KOPT-K1 (cell line): ENCODE measurements around the gene PLXNA2.

Experiments used
- H3K27ac ChIP-seq: fragments of 200-600 bp; sonication (generic); 2 replicates; pipeline ENCODE4 v1.5.1; 2016; ENCODE audit warnings: antibody characterized with exemption, mild to moderate bottlenecking, low read depth, low read length; ENCODE audit not compliant: poor library complexity, severe bottlenecking
- H3K36me3 ChIP-seq: fragments of 200-600 bp; sonication (generic); 2 replicates; pipeline ENCODE4 v1.5.1; 2017; ENCODE audit warnings: antibody characterized with exemption, mild to moderate bottlenecking, low read length, moderate library complexity; ENCODE audit not compliant: insufficient read depth
- H3K9me3 ChIP-seq: fragments of 200-600 bp; sonication (generic); 2 replicates; pipeline ENCODE4 v1.5.1; 2017; ENCODE audit warnings: antibody characterized with exemption, low read length, mild to moderate bottlenecking; ENCODE audit not compliant: insufficient read depth, poor library complexity, severe bottlenecking

Gene PLXNA2

DNA sequence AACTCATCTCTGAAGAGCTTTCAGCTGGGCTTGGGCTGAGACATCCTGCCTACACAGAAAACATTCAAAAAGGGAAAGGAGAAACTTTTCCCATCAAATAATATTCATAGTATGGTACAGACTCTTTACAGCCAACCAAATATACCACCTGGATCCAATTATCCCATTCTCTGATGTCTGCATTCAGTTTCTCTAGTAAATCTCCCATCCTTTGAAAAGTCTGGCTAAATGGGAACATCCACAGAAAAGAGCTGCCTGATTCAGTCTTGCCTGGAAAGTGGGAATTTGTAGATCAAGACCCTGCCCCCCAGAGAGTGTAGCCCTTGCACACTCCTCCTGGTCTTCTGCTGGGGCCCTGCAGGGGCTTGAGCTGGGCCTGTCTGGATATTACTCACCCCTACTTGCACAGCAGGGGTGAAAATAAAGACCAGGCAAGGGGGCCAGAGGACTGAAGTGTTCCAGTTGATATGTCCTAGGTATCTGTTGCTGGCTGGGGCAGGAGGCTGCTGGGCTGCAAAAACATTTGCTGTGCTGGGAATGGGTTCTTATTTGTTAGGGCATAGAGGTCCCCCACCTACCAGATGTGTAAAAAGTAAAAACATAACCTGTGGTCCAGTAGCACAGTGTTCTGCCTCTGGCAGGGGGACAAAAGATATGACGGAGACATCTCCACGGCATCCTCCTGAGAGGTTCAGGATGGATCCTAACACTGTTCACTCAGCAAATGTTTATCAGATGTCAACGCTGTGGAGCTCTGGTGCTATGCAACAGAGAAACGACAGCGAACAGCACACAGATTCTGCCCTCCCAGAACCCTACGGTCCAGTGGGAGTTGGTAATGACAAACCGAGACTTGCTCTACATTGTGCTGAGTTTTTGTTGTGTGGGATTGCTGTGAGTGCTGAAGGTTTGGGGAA lies 140.3 kb downstream of the PLXNA2 start:
- no peaks in the 10 kb centered on the region for H3K9me3 ChIP-seq
- no peak overlapping the region for H3K27ac ChIP-seq
- H3K36me3 ChIP-seq: no peaks in the 10 kb centered on the region

GRCh38 chr1:208101661-208102431 lies 142.3 kb downstream of the PLXNA2 start:
- Histone ChIP-seq H3K27ac (no peak overlapping the region), H3K36me3 (no peaks in the 10 kb centered on the region), H3K9me3 (no peaks in the 10 kb centered on the region)

- H3K36me3 ChIP-seq: no peaks in the 10 kb centered on the region
- H3K9me3 ChIP-seq: no peaks in the 10 kb centered on the region
- no peak overlapping the region for H3K27ac ChIP-seq
Observed at GRCh38 chr1:208100906-208101305, 143.3 kb downstream of the PLXNA2 start.

- H3K9me3 ChIP-seq: no peaks in the 10 kb centered on the region
- H3K36me3 ChIP-seq: no peaks in the 10 kb centered on the region
- H3K27ac ChIP-seq: no peak overlapping the region
Observed at GRCh38 chr1:208100106-208100505, 144.1 kb downstream of the PLXNA2 start.

GRCh38 chr1:208098773-208099172 lies 145.4 kb downstream of the PLXNA2 start:
- Histone ChIP-seq H3K27ac (no peak overlapping the region), H3K9me3 (no peaks in the 10 kb centered on the region), H3K36me3 (no peaks in the 10 kb centered on the region)

DNA sequence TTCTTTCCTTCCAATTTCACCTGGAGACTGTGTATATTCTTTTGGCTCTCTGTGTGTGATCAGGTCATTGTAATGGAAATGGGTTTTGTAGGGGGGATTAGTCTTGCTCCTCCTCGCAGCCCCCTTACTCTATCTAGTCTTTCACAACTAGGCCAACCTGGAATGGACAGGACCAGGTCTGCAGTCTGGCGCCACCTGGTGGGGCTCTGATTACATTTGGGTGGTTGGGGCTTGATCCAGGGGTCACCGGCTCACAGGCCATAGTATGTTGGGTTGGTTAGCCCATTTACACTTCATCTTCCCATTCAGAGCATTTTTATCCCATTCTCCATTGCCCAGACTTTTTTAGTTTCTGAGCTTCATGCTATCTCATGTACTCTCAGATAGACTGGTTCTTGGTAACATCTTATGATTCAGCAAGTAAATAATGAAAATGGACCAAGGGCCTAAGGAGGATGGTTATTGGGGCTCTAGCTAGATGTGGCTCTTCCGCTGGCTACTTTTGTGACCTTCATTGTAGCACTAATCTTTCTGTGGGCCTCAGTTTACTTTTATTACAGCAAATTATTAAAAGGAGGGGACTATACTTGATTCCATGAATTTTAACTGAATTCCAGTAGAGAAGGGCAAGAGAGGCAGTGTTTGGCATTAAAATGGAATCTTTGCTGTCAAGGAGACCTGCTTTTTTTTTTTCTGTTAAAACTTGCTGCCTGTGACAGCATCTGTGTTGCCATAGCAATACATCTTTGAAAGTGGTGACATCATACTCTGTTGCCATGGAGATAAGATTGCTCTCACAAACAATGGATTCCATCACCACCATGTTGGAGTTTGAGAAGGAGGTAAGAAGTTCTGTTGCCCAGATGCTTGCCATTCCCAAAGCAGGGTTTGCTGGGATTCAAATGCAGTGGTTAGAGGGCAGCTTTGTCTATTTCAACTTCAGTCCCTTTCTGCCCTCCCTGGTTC lies 150.1 kb downstream of the PLXNA2 start:
- Histone ChIP-seq H3K36me3 (no peaks in the 10 kb centered on the region), H3K9me3 (no peaks in the 10 kb centered on the region), H3K27ac (no peak overlapping the region)

DNA sequence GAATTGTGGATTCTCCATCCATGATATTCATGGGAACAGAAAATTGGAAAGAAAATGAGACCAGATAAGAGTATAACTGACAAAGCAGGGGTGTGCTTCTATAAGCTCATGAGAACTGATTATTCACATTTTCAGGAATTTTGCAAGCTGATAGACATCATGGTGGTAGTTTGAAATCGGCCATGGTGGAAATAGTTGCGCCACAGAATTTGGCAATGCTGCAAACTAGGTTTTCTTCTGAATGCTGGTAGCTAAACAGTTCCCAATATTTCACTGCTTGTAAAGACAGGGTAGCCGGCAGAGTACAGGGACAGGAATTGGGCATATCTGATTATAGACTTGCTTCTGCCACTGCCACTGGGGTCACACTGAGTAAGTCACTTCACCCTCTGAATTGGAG lies 151.1 kb downstream of the PLXNA2 start:
- H3K9me3 ChIP-seq: no peaks in the 10 kb centered on the region
- no peak overlapping the region for H3K27ac ChIP-seq
- no peaks in the 10 kb centered on the region for H3K36me3 ChIP-seq

- Histone ChIP-seq H3K36me3 (no peaks in the 10 kb centered on the region), H3K27ac (no peak overlapping the region), H3K9me3 (no peaks in the 10 kb centered on the region)
Observed at GRCh38 chr1:208090388-208091301, 153.5 kb downstream of the PLXNA2 start.

- Histone ChIP-seq H3K9me3 (no peaks in the 10 kb centered on the region), H3K27ac (no peak overlapping the region), H3K36me3 (no peaks in the 10 kb centered on the region)
Observed at GRCh38 chr1:208089761-208090370, 154.3 kb downstream of the PLXNA2 start.

DNA sequence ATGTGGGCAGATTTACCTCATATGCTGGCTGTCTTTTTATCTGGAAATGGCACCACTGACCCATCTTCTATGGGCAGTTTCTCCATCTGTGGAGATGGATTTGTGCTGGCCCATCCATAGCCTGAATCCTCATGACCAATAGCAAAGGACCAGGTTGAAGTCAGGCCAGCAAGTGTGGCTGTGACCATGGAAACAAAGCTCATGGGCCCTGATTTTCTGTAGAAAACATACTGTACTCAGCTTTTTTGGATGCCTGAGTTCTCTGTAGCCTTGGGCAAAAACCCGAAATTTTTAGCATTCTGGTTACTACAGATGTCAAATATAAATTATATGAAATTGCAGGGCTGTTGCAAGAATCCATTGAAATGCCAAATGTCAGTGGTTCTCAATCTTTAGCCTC lies 155.0 kb downstream of the PLXNA2 start:
- H3K27ac ChIP-seq: no peak overlapping the region
- H3K36me3 ChIP-seq: no peaks in the 10 kb centered on the region
- no peaks in the 10 kb centered on the region for H3K9me3 ChIP-seq

DNA sequence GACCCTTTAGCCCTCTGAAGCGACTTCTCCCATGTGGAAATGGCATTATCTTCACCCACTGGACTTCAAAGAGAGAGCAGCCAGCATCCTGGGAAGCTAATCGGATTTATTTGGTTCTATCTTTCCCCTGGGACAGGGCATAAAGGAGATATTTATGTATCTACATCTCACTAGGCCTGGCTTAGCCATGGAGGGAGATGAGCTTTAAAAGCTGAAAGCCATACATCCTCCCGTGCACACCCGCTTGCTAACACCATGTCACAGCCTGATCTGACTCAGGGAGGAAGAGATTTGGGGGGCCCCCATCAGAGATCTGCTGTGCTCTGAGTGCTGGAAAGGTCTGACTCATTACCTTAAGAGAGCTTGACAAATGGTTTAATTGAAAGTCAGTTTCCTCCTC lies 155.9 kb downstream of the PLXNA2 start:
- H3K9me3 ChIP-seq: no peaks in the 10 kb centered on the region
- no peak overlapping the region for H3K27ac ChIP-seq
- H3K36me3 ChIP-seq: no peaks in the 10 kb centered on the region

DNA sequence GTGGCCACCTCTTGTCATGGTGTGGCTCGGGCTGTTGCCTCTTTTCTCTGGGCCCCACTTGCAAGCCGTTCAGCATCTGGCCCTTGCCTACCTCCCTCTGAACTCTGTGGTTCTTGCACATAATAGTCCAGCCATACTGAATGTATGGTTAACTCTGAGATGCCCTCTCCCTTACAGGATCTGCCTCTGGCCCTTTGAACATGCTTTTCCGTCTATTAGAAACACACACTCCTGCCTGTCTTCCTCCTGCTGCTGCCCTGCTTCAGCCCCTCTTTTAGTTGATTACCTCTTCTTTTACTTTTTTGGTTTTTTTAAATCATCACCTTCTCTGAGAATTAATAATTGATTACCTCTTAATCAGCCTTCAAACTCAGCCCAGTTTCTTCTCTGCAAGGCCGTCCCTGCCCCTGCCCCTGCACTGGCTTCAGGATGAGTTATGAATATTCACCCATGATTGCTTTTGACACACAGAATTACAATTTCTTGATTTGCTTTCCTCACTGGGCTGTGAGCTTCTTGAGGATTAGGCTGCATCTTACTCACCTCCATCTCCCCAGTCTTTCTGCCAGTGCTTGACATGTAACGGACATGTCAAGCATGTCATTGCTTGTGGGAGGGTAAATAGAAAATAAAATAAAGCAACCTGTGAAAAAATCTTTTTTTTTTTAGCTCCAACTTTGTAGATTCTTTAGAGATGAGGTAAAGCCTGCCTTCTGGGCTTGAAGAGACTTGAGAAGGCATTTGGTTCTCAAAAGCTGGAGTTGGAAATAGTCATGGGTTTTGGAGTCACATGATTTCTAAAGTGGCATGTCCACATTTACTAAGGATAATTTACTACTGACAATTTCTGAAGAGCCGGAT lies 158.3 kb downstream of the PLXNA2 start:
- Histone ChIP-seq H3K27ac (peak overlapping the region; percentile 63), H3K9me3 (no peaks in the 10 kb centered on the region), H3K36me3 (no peaks in the 10 kb centered on the region)

- Histone ChIP-seq H3K27ac (no peak overlapping the region), H3K9me3 (no peaks in the 10 kb centered on the region), H3K36me3 (no peaks in the 10 kb centered on the region)
Observed at GRCh38 chr1:208084764-208085163, 159.4 kb downstream of the PLXNA2 start.
